ENCODE results near the gene PARP9.
A peak's percentile ranks its signal among the peaks of the same experiment; 100 is the strongest.
"Not testable (repeated sequence)": the region's sequence is repeated elsewhere in the genome, so short reads cannot be mapped to it uniquely, and the experiment has no call there.

The PARP9 gene

GRCh38 chr3:122516846-122517360, 47.2 kb downstream of the PARP9 start:
- DNase-seq, result no peak

- no peak for DNase-seq
These were observed 48.2 kb downstream of the PARP9 start for GRCh38 chr3:122515870-122516269.

GRCh38 chr3:122515020-122515468, 49.1 kb downstream of the PARP9 start:
- DNase-seq, result no peak

DNA sequence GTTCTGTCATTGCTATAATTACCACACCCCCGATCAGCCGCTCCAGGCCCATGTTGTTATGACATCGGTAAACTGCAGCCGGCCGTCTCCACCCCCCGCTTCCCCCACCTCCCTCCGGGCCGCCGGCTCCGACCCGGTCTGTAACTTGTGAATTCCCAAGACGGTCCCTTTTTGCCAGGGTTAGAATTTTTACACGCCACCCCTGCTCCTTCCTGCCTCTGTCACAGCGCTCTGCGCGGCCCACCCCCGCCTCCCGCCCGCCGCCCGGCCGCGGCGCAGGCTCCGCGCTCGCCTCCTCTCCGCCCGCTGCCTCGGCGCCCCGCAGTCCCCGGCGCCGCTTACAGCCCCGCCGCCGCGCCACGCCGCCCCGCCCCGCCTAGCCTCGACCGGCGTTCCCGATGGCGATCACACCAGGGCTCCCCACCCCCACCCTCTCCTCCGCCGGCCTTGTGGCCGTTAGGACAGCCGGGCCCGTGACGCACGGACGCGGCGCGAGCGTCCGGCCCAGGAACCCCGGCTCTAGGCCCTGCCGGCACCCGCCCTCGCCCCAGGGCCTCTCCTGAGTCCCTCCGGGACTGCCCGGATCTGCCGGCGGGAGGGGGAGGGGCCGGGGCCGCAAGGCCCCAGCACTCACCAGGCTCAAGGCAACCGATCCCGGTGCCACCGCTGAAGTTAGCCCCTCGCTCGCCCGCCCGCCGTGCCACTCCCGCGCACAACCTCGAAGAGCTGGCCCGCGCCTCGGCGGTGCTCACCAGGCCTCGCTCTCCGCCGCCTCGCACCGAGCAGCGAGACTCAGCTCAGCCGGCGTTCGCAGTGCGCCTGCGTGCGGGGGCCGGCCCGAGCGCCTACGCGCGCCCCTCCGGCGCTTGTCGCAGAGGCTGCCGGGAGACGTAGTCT, 49.7 kb downstream of the PARP9 start, which contains the start of gene KPNA1:
Gene KPNA1 (minus strand): TSS at position 817 of the 897 bp plus-strand sequence. CDS start 18,374 bp downstream, outside the sequence.
- DNase-seq, result peak; percentile 84 to 88

DNA sequence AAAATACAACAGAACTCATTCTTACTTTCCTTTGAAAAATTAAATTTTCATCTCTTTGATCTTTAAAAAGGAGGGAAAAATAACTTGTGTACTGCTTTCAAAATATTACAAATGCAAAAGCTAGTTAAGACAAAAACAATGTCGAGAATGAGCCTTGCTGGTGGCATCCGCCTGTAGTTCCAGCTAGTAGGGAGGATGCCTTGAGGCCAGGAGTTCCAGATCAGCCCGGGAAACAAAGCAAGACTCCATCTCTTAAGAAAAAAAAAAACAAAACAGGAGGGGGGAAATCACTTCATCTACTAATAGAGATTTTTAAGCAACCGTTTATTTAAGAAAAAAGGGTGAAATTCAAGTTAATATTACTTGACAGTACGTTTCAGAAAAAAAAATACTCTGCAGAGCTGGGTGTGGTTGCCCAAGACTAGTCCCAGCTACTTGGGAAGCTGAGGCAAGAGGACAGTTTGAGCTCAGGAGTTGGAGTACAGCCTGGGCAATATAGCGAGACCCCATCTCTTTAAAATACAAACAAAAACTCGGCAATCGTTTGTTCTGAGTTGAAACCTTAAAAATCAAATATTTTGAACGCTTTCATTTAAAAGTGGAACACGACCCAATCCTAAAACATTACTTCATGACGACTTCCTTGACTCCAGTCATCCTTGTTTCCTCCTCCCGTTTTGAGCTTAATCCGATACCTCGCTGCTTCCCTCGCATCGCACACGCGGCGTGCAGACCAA, 50.5 kb downstream of the PARP9 start:
- DNase-seq, result no peak

- DNase-seq, result no peak
These were observed 51.8 kb downstream of the PARP9 start for GRCh38 chr3:122512284-122512683.

GRCh38 chr3:122510878-122511535, 53.1 kb downstream of the PARP9 start:
- no peak for DNase-seq

GRCh38 chr3:122508944-122509343, 55.2 kb downstream of the PARP9 start:
- not testable (repeated sequence) for DNase-seq

GRCh38 chr3:122508135-122508914, 55.8 kb downstream of the PARP9 start:
- DNase-seq, result no peak

DNA sequence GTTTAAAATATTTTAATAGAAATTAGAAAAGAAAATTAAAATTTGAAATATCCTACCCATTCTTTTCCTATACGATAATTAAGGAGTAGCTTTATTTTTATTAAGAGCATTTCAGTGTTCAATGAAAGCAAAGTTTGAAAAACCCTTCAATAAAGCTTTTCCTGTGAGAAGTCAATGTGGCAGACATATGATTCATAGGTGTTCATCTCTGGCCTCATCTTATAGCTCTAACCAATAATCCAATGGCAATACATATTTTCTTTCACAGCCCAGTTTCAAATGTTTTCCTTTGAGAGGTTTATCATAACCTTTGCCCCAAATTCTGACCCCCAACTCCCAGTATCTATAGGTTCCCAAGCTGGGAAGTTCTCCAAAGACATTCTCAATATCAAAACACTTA, 57.6 kb downstream of the PARP9 start:
- DNase-seq, result no peak

DNA sequence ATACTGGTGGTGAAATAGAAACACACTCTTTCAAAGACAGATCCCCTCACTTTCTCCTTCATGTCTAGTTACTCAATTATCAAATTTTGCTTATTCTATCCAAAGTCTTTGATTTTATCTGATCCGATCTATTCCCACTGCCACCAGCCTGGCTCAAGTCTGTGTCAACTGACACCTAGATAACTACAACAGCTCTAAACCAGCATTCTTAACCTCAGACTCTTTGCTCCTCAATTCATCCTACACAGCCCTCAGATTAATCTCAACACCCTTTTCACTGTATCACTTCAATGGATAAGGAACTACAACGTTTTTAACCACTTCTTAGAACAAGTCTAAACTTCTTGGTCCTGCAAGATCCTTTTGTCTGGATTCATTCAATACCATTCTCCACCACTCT, 58.4 kb downstream of the PARP9 start:
- DNase-seq, result no peak

- no peak for DNase-seq
These were observed 61.2 kb downstream of the PARP9 start for GRCh38 chr3:122502941-122503340.

GRCh38 chr3:122502139-122502538, 62.0 kb downstream of the PARP9 start:
- DNase-seq, result no peak

- not testable (repeated sequence) for DNase-seq
These were observed 63.1 kb downstream of the PARP9 start for GRCh38 chr3:122500964-122501363.

DNA sequence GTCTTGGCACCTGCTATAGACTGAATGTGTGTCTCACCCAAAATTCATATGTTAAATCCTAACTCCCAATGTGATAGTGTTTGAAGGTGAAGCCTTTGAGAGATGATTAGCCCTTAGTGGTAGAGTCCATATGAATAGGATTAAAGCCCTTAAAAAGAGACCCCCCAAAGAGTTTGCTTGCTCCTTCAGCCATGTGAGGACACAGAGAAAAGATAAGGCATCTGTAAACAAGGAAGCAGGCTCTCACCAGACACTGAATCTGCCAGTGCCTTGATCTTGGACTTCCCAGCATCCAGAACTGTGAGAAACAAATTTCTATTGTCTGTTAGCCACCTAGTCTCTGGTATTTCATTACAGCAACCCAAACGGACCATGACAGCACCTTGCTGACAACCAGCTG, 65.9 kb downstream of the PARP9 start:
- DNase-seq, result no peak

GRCh38 chr3:122497425-122497824, 66.7 kb downstream of the PARP9 start:
- no peak for DNase-seq

DNA sequence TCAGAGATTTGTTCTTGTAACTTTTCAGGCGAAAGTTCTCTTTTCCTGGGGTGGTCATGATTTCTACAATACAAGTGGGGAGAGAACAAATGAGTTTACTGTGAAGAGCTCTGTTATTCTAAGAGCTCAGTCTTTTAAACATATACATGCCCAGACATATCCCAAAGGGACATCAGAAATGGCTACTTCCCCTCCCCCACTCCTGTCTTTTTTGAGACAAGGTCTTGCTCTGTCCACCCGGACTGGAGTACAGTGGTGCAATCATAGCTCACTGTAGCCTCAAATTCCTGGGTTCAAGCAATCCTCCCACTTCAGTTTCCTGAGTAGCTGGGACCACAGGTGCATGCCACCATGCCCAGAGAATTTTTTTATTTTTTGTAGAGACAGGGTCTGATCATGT, 67.6 kb downstream of the PARP9 start:
- no peak for DNase-seq

GRCh38 chr3:122493296-122493695, 70.8 kb downstream of the PARP9 start:
- no peak for DNase-seq

DNA sequence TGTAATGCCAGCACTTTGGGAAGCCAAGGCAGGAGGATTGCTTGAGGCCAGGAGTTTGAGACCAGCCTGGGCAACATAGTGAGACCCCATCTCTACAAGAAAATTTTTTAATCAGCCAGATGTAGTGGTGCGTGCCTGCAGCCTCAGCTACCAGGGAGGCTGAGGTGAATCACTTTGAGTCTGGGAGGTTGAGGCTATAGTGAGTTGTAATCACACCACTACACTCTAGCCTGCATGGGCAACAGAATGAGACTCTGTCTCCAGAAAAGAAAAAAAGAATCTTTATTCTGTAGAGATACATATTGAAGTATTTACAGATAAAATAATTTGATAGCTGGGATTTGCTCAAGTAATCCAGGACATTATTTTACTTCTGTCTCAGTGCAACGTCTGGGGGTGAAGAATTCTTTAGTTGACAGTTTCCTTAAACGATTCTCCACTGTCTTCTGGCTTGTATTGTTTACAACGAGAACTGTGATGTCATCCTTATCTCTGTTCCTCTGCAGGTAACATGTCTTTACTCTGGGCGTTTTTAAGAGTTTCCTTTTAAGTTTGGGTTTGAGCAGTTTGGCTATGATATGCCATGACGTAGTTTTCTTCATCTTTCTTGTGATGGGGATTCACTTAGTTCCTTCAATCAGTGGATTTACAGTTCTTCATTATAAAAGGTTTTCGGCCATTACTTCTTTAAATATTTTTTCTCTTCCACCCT, 75.7 kb downstream of the PARP9 start:
- DNase-seq, result no peak

DNA sequence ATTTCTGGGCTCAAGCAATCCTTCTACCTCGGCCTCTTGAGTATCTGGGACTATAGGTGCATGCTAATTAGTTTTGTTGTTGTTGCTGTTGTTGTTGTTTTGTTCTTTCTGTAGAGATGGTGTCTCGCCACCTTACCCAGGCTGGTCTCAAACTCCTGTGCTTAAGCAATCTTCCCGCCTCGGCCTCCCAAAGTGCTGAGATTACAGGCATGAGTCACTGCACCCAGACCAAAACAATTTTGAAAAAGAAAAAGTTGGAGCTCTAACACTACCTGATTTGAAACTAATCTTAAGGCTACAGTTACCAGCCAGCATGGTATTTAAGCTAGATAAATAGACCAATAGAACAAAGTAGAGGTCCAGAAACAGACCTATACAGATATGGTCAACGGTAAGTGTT, 79.1 kb downstream of the PARP9 start:
- no peak for DNase-seq

- no peak for DNase-seq
These were observed 82.7 kb downstream of the PARP9 start for GRCh38 chr3:122481390-122481789.

Measured in NCI-H1930 (cell line).